ENCODE measurements around the gene MED25. TPM values are rescaled to one million over a fixed set of nuclear protein-coding genes. Genes with fewer than 3 reads are reported as not detected.
A peak's percentile ranks its signal among the peaks of the same experiment; 100 is the strongest.

Gene MED25
- total and polyA plus RNA-seq, 2 of the 8 experiments (the other 6 are each of a cell fraction or from before 2014, with no cell fraction given) = 21.6 to 71.4 TPM

GRCh38 chr19:49806620-49806959, 11.5 kb upstream of the MED25 start:
- Histone ChIP-seq H3K9me3 (ENCODE audit: insufficient read depth in 2 of 2, low read depth in 1 of 2, low read length in 1 of 2) (no peaks in the 10 kb centered on the region), H3K27me3 (replicated peaks in 1 of 4; ENCODE audit: control insufficient read depth in 3 of 4, extremely low read depth in 1 of 4, insufficient read depth in 3 of 4, low read length in 3 of 4) (no peaks in the 10 kb centered on the region), H4K5ac (ENCODE audit: insufficient read length, low read depth, low read length) (no peak overlapping the region), H3K14ac (ENCODE audit: insufficient read length) (no peak overlapping the region), H3K4me2 (ENCODE audit: insufficient read depth in 1 of 2, low read depth in 2 of 2, low read length in 2 of 2) (no peak overlapping the region), H3K18ac (ENCODE audit: extremely low read depth, low read length) (no peak overlapping the region), H2AFZ (ENCODE audit: low read length) (no peak overlapping the region), H2BK20ac (ENCODE audit: low read length) (no peak overlapping the region), H3K4ac (replicated peaks; ENCODE audit: insufficient read length, low read depth, low read length) (no peak overlapping the region), H3K9ac (replicated peaks in 1 of 4; ENCODE audit: extremely low read depth in 1 of 4, low read depth in 3 of 4, low read length in 3 of 4) (no peak overlapping the region), H2BK12ac (ENCODE audit: low read depth, low read length) (no peak overlapping the region), H3K79me1 (ENCODE audit: low read depth, low read length) (no peaks in the 10 kb centered on the region), H3K36me3 (ENCODE audit: control insufficient read depth in 2 of 4, insufficient read depth in 4 of 4, low read length in 3 of 4) (peaks cover 2 to 12% (median 5%) of the 10 kb centered on the region in 4 experiments; a peak in 6 of 8 replicates), H3K56ac (replicated peaks; ENCODE audit: insufficient read length, low read depth, low read length) (no peak overlapping the region), H4K91ac (replicated peaks; ENCODE audit: insufficient read length, low read length) (no peak overlapping the region), H3K79me2 (ENCODE audit: control insufficient read depth in 1 of 2, insufficient read depth in 2 of 2, low read length in 2 of 2) (no peaks in the 10 kb centered on the region), H3K4me3 (ENCODE audit: extremely low read depth in 1 of 4, insufficient read depth in 2 of 4, low read depth in 3 of 4, low read length in 4 of 4) (no peak overlapping the region), H2BK5ac (ENCODE audit: low read depth, low read length) (no peak overlapping the region), H2BK120ac (replicated peaks; ENCODE audit: low read depth, low read length) (no peak overlapping the region), H3K4me1 (replicated peaks in 1 of 4; ENCODE audit: control insufficient read depth in 3 of 4, insufficient read depth in 4 of 4, low read length in 3 of 4) (peaks cover 4 to 26% (median 17%) of the 10 kb centered on the region in 4 experiments), H3K23ac (ENCODE audit: insufficient read length) (no peak overlapping the region), H4K20me1 (replicated peaks in 1 of 2; ENCODE audit: control insufficient read depth in 1 of 2, insufficient read depth in 2 of 2, low read length in 2 of 2) (peaks cover 0 to 9% of the 10 kb centered on the region in 2 experiments), H4K8ac (ENCODE audit: extremely low read depth, insufficient read depth, low read length) (peak overlapping the region; percentile 52; the same call in 1 of the 2 replicates), H2AK5ac (ENCODE audit: low read depth, low read length) (no peak overlapping the region), H2BK15ac (ENCODE audit: low read length) (no peak overlapping the region), H3K23me2 (ENCODE audit: low read depth, low read length) (peaks cover 4% of the 10 kb centered on the region; the same call in 1 of the 2 replicates), H3K27ac (ENCODE audit: low read depth, low read length) (no peak overlapping the region)
- TF ChIP-seq SIRT6 (IDR thresholded peaks at IDR 0.05; ENCODE audit: low read length) (no peak), BCL11A (IDR thresholded peaks at IDR 0.05; ENCODE audit: low read depth in 2 of 2, low read length in 2 of 2) (no peak), PHF8 (conservative IDR thresholded peaks at IDR 0.05; ENCODE audit: low read depth, low read length) (no peak), RXRA (IDR thresholded peaks at IDR 0.05; ENCODE audit: insufficient read depth, low read depth, low read length) (no peak), SP1 (IDR thresholded peaks at IDR 0.05; ENCODE audit: low read depth, low read length) (no peak), BRCA1 (IDR thresholded peaks at IDR 0.05; ENCODE audit: low read depth, low read length) (no peak), POU5F1 (IDR thresholded peaks at IDR 0.05; ENCODE audit: low read depth, low read length) (no peak), KDM4A (IDR thresholded peaks at IDR 0.05; ENCODE audit: low read depth, low read length, severe bottlenecking) (no peak), SP2 (IDR thresholded peaks at IDR 0.05; ENCODE audit: low read length) (no peak), RAD21 (IDR thresholded peaks at IDR 0.05 in 1 of 2, conservative IDR thresholded peaks at IDR 0.05 in 1 of 2; ENCODE audit: low read depth in 2 of 2, low read length in 2 of 2) (no peak)
- no peak for DNase-seq (ENCODE audit: low read depth in 1 of 2, low spot score in 2 of 2)
- POLR2A ChIA-PET (ENCODE audit: partially characterized antibody) = interaction anchor here (0.6 to 2.2 kb wide), 3 partner anchors 44 to 115 kb away, joined by 4 to 10 read pairs (median 6); partner anchors contain the start of gene PTOV1
- CTCF ChIA-PET (ENCODE audit: partially characterized antibody) = interaction anchor here (1.3 kb wide), 1 partner anchor 8 kb away, joined by 4 read pairs; no protein-coding TSS in a partner anchor
- no peak for FAIRE-seq
- WGBS, 2 experiments (ENCODE audit: extremely low coverage in 1 of 2, insufficient coverage in 1 of 2, insufficient read length in 1 of 2, insufficient replicate concordance in 2 of 2, low coverage in 1 of 2, low lambda C conversion rate in 2 of 2, missing lambda C conversion rate in 1 of 2) = 95% methylated on average over 8 of the region's 8 CpGs; no CpG with 5 or more reads in 1 of the 2 experiments
